ENCODE data around the gene CTSO. TPM values are rescaled to one million over a fixed set of nuclear protein-coding genes. Genes with fewer than 3 reads are reported as not detected.

CTSO gene
- total and polyA plus RNA-seq, 2 of the 8 experiments (the other 6 are each of a cell fraction or from before 2014, with no cell fraction given): 0.39 to 0.41 TPM

Other genes starting within 250 kb of the CTSO start
- 2.1 and 2.9 TPM in 2 replicates for gene GUCY1B1, start 194.8 kb downstream of the CTSO start, total RNA-seq (2021; fragmentation: NEBNext Ultra II Directional; extraction: Animal tissue kit (Norgen Biotek cat#: 25700))
- gene GUCY1B1, start 194.8 kb downstream of the CTSO start, polyA plus RNA-seq (2011; rRNA removed): 0.77 and 1.5 TPM in 2 replicates
- gene ASIC5, start 87.6 kb downstream of the CTSO start, total RNA-seq (2021; fragmentation: NEBNext Ultra II Directional; extraction: Animal tissue kit (Norgen Biotek cat#: 25700)): not detected in 2 replicates
- gene ASIC5, start 87.6 kb downstream of the CTSO start, polyA plus RNA-seq (2011; rRNA removed): not detected in 2 replicates
- not detected in 2 replicates for gene TDO2, start 50.2 kb downstream of the CTSO start, total RNA-seq (2021; fragmentation: NEBNext Ultra II Directional; extraction: Animal tissue kit (Norgen Biotek cat#: 25700))
- gene TDO2, start 50.2 kb downstream of the CTSO start, polyA plus RNA-seq (2011; rRNA removed): 0.03 TPM in 1 of 2 replicates, not detected in the other